ENCODE data around the gene SLC22A15. TPM values are rescaled to one million over a fixed set of nuclear protein-coding genes. Genes with fewer than 3 reads are reported as not detected.
"Not testable (repeated sequence)": the region's sequence is repeated elsewhere in the genome, so short reads cannot be mapped to it uniquely, and the experiment has no call there.

Gene SLC22A15
- total RNA-seq, 1 donor from 2014 or later = 6.6 TPM

DNA sequence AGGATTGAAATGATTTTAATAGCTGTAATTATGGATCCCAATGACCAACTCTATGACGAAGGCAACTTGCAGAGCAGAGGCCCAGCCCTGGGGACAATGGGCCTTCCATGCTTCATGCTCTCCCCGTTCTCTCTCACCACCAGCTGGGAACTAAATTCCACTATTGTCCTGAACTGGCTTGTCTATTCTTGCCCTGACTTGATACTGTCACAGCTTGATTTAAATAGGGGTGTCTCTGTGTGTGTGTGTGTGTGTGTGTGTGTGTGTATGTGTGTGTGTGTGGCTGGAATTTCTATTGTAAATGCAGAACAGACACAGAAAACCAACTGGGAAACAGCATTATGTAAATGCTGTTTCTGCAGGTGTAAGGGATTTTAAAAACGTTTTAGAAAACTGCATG lies 57.0 kb downstream of the SLC22A15 start:
- peak; percentile 91 for ATAC-seq

DNA sequence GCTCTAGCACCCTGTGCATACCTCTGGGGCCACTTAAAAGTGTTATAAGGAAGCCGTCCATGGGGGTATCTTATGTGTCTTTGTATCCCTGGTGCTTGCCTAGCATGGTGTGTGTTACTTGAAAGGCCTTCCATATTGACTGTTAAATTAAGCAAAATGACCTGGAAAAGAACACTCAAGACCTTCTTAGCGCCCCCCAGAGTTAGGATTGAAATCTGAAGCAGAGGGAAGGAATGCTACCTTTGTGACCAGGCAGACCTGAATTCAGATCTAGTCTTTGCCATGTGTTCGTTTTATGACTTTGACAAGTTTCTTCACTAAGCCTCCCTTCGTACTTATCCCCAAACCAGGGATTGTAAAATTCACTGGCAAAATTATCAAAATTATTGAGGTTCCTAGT lies 59.9 kb downstream of the SLC22A15 start:
- ATAC-seq = no peak

- ATAC-seq = no peak
These were observed 62.4 kb downstream of the SLC22A15 start for GRCh38 chr1:116038679-116039078.

DNA sequence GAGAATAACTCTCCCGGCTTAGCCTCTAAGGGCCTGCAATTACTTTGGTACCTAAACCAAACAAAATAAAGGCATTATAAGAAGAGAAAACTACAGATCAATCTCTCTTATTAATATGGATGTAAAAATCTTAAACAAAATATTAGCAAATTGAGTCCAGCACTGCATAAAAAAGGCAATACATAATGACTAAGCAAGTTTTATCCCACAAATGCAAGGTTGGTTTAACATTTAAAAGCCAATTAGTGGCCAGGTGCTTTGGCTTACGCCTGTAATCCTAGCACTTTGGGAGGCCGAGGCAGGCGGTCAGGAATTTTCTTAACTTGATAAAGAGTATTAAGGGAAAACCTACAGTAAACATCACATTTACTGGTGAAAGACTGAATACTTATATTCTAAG lies 67.8 kb downstream of the SLC22A15 start:
- ATAC-seq = no peak

DNA sequence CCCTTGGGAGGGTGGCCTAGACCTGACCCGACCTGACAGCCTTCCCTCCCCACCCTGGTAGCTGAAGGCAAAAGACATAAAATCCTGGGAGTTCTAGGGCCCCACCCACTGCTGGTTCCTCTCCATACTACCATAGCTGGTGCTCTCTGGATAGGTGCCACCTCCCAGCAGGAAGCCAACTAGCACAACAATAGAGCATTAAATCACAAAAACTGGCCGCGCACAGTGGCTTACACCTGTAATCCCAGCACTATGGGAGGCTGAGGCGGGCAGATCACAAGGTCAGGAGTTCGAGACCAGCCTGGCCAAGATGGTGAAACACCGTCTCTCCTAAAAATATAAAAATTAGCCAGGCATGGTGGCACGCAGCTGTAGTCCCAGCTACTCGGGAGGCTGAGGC lies 70.6 kb downstream of the SLC22A15 start:
- ATAC-seq = not testable (repeated sequence)

GRCh38 chr1:116051896-116052295 lies 75.6 kb downstream of the SLC22A15 start:
- not testable (repeated sequence) for ATAC-seq

DNA sequence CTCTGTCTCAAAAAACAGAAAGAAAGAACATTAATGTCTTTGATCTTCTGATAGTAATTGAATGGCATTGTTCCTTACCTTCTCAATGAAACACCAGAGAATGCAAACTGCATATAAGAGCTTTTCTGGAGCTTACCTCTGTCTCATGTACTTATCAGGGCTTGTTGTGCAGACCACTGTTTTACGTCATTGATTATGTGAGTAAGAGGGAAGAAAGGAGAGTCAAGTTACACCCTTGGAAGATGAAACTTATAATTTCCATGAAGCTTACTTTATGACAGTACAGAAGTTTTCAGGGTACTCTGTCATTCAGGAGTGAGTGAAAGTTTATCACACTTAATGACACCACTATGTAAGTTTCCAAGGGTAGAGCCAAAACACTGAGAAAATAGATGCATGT lies 85.9 kb downstream of the SLC22A15 start:
- ATAC-seq = no peak

- no peak for ATAC-seq
These were observed 88.3 kb downstream of the SLC22A15 start for GRCh38 chr1:116064616-116065015.

GRCh38 chr1:116066868-116067565 lies 90.7 kb downstream of the SLC22A15 start:
- ATAC-seq = no peak

DNA sequence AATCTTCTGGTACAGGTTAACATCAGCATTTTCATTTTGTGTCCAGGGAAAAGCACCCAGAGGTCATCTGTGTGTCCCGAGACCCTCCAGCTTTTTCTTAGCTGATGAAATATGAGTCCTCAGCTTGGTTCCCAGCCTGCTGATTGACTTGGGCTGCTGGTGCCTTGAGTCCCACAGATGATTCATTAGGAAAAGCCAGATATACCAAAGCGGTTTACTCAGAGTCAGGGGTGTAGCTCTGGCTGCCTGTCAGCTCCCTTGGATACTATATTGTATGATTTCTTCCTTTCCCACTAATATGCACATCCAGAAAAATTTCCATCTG lies 91.2 kb downstream of the SLC22A15 start:
- ATAC-seq = no peak

GRCh38 chr1:116075575-116075974 lies 99.3 kb downstream of the SLC22A15 start:
- no peak for ATAC-seq

DNA sequence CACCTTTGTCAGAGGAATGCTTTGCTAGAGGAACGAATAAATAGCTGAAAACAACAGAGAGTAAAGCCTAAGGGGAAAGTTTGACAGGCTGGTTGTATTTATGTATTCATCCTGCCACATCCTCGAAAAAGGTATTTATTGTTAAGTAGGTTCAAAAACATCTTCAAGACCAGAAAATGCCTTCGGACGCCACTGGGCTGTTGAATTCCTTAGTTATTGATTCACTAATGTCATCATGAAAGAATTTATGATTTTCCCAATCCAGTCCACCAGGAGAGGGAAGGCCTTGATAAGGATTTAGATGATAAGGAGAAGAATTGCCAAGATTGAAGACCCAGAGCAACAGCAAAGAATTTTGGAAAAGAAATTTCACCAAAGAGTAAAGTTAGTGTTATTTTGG lies 99.7 kb downstream of the SLC22A15 start:
- no peak for ATAC-seq

DNA sequence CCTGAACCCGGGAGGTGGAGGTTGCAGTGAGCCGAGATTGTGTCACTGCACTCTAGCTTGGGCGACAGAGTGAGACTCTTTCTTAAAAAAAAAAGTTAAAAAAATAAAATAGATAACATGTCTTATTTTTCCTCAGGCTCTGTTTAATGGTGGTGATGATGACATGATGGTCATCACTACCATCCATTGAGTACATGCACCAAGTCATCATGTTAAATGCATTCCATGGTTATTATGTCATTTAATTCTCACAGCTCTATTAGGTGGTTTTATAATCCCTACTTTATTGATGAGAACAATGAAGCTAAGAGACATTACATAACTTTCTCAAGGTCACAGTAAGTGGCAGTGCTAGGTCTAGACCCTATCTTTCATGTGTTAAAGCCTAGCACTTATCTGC lies 100.5 kb downstream of the SLC22A15 start:
- peak; percentile 38 for ATAC-seq

DNA sequence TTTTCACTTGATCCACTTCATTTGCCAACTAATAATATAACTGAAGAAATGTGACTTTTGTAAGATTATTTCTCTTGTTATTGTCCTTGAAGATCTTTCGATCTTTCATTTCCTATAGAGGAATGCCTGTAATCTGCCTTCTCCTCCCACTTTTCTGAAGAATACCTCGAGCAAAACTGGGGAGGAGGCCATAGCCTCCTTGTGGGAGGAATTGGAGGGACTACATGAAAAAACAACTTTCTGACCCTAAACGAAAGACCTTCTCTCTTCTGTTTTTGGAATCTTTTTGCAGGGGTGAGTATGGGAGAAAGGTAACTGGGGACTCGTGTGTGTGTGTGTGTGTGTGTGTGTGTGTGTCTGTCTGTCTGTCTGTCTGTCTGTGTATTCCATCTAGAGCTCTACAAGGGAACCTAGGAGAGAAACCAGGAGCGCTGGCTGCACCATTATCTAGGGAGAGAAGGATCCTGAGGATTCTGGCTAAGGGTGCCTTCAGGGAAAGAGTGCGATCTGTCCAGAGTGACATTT lies 102.4 kb downstream of the SLC22A15 start:
- ATAC-seq = no peak

DNA sequence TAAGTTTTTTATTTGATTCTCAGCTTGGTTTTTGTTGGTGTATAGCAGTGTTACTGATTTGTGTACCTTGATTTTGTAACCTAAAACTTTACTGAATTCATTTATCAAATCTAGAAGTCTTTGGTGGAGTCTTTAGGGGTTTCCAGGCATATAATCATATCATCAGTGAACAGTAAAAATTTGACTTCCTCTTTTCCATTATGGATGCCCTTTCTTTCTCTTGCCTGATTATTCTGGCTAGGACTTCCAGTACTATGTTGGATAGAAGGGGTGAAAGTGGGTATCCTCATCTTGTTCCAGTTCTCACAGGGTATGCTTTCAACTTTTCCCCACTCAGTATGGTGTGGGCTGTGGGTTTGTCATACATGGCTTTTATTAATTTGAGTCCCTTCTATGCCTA lies 111.3 kb downstream of the SLC22A15 start:
- ATAC-seq = no peak

DNA sequence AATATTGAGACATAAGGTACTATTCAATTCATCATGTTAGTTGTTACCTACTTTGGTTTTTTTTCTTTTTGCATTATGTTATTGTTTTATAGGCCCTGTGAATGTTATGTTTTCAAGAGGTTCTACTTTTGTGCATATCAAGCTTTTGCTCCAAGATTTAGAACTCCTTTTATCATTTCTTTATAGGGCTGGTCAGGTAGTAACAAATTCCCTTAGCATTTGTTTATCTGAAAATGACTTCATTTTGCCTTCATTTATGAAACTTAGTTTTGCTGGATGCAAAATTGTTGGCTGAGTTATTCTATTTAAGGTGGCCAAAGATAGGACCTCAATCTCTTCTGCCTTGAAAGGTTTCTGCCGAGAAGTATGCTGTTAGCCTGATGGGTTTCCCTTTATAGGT lies 113.6 kb downstream of the SLC22A15 start:
- ATAC-seq = no peak

GRCh38 chr1:116091083-116091482 lies 114.8 kb downstream of the SLC22A15 start:
- no peak for ATAC-seq

GRCh38 chr1:116092752-116093489 lies 116.6 kb downstream of the SLC22A15 start:
- ATAC-seq = peak; percentile 91

DNA sequence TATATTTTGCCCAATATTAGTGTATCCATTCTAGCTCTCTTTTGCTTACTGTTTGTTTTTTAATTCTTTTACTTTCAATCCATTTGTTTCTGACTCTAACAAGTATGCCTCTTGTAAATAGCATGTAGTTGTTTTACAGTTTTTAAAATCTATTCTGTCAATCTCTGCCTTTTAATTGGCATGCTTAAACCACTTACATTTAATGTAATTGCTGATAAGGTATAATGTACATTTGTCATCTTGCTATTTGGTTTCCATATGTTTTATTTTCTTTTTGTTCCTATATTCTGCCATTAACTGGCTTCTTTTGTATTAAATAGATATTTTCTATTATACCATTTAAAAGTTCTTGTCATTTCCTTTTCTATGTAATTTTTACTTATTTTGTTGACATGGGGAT lies 118.7 kb downstream of the SLC22A15 start:
- ATAC-seq = no peak

DNA sequence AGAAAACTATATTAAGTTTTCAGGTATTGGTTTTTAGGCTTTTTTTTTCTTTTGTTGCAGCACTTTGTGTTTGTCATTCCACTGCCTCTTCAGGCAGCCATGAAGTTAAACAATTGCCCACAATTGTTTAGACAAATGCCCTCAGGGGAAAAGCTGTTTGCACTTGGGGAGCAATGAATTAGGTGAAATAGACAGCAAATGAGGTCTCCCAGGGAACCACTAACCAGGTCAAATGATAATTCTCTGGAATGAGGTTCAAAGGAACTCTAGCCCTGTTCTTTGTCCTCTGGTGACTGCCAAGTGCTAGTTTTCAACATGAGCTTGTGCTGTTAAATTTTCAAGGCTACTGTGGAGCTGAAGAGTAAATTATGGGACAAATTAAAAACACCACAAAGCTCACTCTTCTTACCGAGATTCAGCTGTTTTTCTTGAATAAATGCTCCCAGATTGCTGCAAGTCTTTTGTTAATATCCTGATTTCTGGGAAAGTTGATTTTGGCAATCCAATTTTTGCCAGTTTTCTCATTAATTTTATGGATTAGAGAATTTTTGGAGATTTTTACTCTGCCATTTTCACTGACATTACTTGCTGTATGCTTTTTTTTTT lies 119.8 kb downstream of the SLC22A15 start:
- no peak for ATAC-seq

DNA sequence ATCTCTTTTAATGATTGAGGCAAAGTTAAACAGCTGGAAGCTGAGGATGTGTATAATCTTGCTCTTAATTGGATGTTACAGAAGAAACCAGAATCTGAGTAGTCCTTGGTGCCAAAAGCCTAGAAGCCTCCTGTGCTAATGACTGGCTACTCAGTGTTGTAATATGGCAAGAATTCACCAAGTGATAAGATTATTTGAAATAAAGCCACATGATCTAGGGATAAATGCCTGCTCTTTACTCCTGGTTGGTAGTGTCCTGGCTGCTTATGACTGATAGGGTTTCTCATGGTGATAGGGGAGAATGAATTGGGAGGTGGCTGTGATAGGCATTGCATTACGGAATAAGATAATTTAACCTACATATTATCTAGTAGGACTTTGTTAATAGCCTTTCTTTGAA lies 121.3 kb downstream of the SLC22A15 start:
- no peak for ATAC-seq

DNA sequence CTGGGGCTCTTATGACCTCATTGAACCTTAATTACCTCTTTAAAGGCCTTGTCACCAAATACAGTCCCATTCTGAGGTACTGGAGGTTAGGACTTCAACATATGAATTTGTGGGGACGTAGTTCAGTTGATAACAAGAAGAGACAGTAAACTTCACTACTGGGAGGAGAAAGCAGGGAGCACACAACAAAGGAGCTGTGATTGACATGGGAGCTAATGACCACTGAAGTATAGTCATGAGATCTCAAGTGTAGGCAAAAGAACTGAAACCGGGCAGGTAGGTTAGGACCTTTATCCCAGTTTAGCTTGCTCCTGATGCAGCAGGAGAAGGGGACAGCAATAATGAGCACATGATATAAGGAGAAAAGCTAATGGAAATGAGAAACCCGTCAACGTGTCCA lies 123.1 kb downstream of the SLC22A15 start:
- no peak for ATAC-seq

- no peak for ATAC-seq
These were observed 123.6 kb downstream of the SLC22A15 start for GRCh38 chr1:116099919-116100318.

- no peak for ATAC-seq
These were observed 128.4 kb downstream of the SLC22A15 start for GRCh38 chr1:116104667-116105066.
